Fibroblast of the conjunctiva (primary cell): ENCODE data around the gene ORC3.

Experiments
- DNase-seq: peaks from one replicate; pipeline ENCODE4 v3.0.0-alpha.2; 2010; ENCODE audit warnings: low read depth

ORC3 gene

GRCh38 chr6:87589693-87590416 is at the start of gene ORC3, which contains the start of gene RARS2:
ORC3 (plus strand) TSS chr6:87590135; CDS start chr6:87590169, 34 bp downstream.
RARS2 (minus strand) TSS chr6:87589987; CDS start chr6:87589957, 30 bp downstream.
- peak; percentile 88 for DNase-seq

GRCh38 chr6:87540539-87540938 is 49.4 kb upstream of the ORC3 start:
- DNase-seq = no peak

DNA sequence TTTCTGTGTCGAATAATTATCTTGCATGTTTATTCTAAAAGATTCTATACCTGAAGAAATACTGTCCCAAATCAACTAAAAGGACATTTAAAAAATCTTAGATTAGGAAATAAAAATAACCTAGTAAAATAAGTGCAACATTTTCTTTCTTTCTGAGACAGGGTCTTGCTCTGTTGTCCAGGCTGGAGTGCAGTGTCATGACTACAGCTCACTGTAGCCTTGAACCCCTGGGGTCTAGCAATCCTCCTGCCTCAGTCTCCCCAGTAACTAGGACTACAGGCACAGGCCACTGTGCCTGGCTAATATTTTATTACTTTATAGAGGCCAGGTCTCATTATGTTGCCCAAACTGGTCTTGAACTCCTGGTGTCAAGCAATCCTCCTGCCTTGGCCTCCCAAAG is 48.9 kb upstream of the ORC3 start:
- no peak for DNase-seq

DNA sequence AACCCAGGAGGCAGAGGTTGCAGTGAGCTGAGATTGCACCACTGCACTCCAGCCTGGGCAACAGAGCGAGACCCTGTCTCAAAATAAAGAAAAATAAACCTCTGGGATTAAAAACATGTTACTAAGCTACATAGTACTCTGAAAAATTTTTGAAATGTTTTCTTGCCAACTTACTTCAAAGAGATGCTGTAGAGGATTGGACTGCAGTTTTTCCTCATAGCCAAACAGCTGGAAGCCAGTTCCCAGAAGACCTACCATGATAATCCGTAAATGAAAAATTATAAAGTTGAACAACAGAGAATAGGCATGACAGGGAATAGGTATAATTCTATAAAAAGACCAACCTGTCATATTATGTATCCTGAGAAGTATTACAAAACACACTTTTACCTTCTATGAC is 48.2 kb upstream of the ORC3 start:
- no peak for DNase-seq

DNA sequence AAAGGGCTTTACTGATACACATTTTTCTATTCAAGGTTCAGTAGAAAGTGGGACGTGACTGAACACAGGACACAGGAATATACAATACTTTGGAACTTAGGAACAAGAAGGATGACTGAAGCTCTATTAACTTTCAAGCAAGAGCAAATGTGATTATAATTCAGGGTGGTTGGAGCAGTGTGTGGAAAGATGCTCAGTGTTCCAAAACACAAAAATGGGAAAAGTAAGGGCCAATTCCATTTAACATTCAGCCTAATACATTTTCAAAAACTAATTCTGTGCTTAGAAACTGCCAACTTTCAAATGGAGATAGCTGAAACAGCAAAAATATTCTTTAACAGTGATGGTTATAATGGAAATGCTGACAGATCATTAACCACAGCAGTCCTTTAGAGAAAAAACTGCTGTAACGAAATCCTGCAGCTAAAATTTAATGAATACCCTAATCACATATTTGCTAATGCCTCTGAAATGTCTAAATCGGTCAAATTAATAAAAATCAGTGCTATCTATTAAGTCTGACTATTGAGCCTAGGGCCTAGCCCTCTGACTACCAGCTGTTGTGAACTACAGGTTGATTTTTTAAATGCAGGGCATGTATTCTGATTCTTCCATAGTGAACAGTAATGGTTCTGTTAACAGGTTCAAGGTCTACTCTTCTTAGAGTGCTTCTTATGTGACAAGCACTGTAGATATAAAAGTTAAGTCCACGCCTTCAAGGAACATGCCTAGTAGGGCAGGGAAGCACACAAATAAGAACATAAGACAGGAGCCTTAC is 46.0 kb upstream of the ORC3 start:
- DNase-seq = no peak

DNA sequence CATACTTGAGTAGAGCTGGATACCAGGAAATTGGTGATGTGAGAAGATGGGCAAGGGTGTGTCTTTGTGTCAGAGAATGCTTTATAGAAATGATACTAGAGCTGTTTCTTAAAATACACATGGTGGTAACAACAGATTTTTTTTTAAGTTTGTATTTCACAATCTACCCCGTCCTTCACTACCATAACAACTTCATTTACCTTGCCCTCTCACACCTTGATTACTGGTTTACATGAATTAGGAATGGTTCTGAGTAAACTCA is 45.5 kb upstream of the ORC3 start:
- no peak for DNase-seq

DNA sequence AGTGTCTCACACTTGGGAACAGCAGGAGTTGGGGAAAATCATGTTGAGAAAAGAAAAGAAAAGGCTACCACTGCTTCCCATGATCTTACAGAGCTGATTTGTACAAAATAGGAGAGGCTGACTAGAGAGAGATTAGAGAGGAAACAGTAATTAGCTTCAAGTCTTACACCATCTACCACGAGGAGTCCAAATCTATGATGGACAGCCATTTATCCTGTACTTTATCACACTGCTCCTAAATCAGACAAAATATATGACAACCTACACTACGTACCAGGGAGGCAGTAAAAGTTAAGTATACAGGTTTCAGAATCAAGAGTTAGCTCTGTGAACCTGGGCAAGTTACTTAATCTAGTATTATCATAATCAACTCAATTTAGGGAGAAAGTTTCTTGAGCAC is 38.1 kb upstream of the ORC3 start:
- DNase-seq = no peak

- no peak for DNase-seq
Measured at GRCh38 chr6:87553159-87553765, 36.7 kb upstream of the ORC3 start.

DNA sequence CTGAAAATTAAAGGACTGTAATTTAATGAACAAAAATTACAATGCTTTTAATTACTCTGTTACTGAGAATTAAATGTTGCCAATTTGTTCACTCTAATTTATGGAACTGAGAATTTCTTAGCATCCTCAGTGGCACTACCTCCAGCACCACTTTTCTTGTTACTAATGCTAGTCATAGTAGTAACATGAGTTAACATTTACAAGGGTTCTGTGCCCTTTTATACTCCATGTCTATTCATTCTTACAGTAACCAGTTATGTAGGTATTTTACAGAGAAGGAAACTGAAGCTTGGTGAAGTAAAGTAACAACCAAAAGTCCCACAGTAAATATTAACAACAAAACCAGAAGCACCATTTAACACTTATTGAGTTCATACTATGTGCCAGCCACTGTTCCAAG is 34.4 kb upstream of the ORC3 start:
- no peak for DNase-seq

- DNase-seq = no peak
Measured at GRCh38 chr6:87558446-87558845, 31.5 kb upstream of the ORC3 start.

- DNase-seq = no peak
Measured at GRCh38 chr6:87561017-87561416, 28.9 kb upstream of the ORC3 start.

- no peak for DNase-seq
Measured at GRCh38 chr6:87572021-87572420, 17.9 kb upstream of the ORC3 start.

DNA sequence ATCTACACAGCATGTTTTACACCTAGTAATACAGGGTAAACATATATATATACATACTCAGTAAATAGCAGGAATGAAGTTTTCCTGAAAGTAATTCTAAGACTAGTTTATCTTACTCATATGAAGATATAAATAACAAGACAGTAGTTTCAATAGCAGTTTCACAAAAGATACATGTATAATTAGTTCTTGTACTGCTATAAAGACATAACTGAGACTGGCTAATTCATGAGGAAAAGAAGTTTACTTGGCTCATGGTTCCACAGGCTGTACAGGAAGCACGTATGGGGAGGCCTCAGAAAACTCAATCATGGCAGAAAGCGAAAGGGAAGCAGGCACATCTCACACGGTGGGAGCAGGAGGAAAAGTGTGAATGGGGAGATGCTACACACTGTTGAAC is 17.1 kb upstream of the ORC3 start:
- no peak for DNase-seq

DNA sequence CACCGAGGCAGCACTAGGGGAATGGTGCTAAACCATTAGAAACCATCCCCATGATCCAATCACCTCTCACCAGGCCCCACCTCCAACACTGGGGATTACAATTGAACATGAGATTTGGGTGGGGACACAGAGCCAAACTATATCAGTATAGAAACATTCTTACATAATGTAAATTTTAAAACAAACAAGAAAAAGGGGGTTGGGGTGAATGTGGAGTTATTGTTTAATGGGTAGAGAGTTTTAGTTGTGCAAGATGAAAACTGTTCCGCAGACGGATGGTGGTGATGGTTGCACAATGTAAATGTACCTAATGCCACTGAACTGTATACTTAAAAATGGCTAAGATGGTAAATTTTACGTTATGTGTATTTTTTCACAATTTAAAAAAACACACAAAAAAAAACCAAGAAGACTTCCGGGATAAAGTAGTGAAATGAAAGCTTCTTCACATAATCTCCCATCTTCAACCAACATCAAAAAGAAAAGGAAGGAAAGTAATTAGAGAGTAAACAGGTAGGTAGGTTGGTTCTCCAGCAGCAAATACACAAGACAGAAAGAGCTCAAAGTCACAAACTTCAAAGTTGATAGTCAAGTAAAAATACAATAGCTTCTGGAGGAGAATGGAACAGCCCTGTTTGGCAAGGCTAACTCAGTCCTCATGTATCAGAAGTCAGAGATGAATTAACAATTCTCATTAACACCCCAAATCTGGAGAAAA is 16.5 kb upstream of the ORC3 start:
- no peak for DNase-seq

DNA sequence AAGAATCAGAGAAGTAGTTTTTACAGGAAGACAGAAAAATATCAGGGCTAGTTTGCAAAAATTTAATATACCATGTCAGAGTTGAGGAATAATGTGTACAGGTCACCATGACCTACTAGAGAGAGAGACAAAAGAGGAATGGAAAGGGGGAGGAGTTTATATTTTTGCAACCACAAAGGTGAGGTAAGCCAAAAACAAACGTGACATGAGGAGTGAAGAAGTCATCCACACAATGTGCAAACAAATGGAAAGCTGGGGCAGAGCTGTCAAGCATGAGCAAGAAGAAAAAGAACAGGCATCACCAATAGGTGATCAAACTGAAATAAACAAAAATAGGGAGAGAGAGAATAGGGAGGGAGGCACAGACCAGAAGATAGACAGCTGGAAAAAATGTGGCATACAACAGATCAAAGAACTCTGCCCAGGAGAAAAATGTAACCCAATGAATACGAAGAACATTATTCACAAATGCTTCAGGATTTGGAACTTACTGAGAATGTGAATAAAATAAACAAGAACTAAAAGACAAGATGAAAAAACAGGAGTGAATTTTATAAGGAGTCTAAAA is 15.6 kb upstream of the ORC3 start:
- no peak for DNase-seq

GRCh38 chr6:87575423-87575822 is 14.5 kb upstream of the ORC3 start:
- DNase-seq = no peak

DNA sequence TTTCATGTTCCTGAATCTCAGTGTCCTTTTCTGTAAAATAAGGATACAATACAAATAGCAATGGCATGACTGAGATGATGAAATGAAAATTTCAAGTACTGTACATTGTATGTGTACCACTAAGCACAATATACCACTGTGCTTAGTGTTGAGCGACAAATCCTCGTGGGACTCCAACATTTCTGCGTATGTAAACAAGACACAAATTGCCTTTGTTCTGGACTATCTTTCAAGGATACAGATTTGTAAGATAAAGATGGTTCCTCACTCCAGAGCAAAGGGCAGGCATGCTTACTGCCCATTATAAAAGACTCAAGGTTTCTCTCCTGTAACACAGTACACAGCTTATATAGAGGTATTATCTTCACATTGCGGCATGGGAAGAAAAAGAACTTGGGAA is 6.1 kb upstream of the ORC3 start:
- no peak for DNase-seq

- DNase-seq = no peak
Measured at GRCh38 chr6:87586371-87587077, 3.4 kb upstream of the ORC3 start.

- DNase-seq = no peak
Measured at GRCh38 chr6:87588756-87589407, 1.1 kb upstream of the ORC3 start.

GRCh38 chr6:87590417-87590880 is 514 bp downstream of the ORC3 start:
- no peak for DNase-seq

- DNase-seq = no peak
Measured at GRCh38 chr6:87590990-87591389, 1.1 kb downstream of the ORC3 start.
